Kidney tubule cell (primary cell): Measurements from ENCODE around the gene DHRSX.

ENCODE experiments used
- DNase-seq: peaks from one replicate; pipeline ENCODE4 v3.0.0-alpha.2; 2018; ENCODE audit warnings: low spot score

Gene DHRSX

GRCh38 chrX:2452799-2453198, 48.0 kb downstream of the DHRSX start:
- no peak for DNase-seq

- DNase-seq: no peak
Observed at GRCh38 chrX:2452317-2452784, 48.4 kb downstream of the DHRSX start.

- peak; percentile 37 for DNase-seq
Observed at GRCh38 chrX:2451501-2452316, 49.1 kb downstream of the DHRSX start.

GRCh38 chrX:2450681-2451080, 50.1 kb downstream of the DHRSX start:
- DNase-seq: no peak

GRCh38 chrX:2449135-2449886, 51.5 kb downstream of the DHRSX start:
- DNase-seq: peak; percentile 28

- DNase-seq: no peak
Observed at GRCh38 chrX:2447484-2447883, 53.3 kb downstream of the DHRSX start.

- DNase-seq: no peak
Observed at GRCh38 chrX:2446815-2447214, 54.0 kb downstream of the DHRSX start.

GRCh38 chrX:2445662-2446623, 54.8 kb downstream of the DHRSX start:
- DNase-seq: no peak

- no peak for DNase-seq
Observed at GRCh38 chrX:2442694-2443093, 58.1 kb downstream of the DHRSX start.

GRCh38 chrX:2441466-2441865, 59.3 kb downstream of the DHRSX start:
- no peak for DNase-seq

GRCh38 chrX:2439613-2440012, 61.2 kb downstream of the DHRSX start:
- no peak for DNase-seq

- no peak for DNase-seq
Observed at GRCh38 chrX:2435465-2435864, 65.3 kb downstream of the DHRSX start.

- DNase-seq: no peak
Observed at GRCh38 chrX:2434270-2435163, 66.3 kb downstream of the DHRSX start.

- DNase-seq: no peak
Observed at GRCh38 chrX:2432298-2432863, 68.4 kb downstream of the DHRSX start.

GRCh38 chrX:2430265-2430825, 70.4 kb downstream of the DHRSX start:
- no peak for DNase-seq

GRCh38 chrX:2427737-2428136, 73.0 kb downstream of the DHRSX start:
- DNase-seq: no peak

GRCh38 chrX:2427147-2427546, 73.6 kb downstream of the DHRSX start:
- DNase-seq: no peak

GRCh38 chrX:2426289-2426882, 74.4 kb downstream of the DHRSX start:
- DNase-seq: no peak

- peak; percentile 76 for DNase-seq
Observed at GRCh38 chrX:2425286-2426071, 75.3 kb downstream of the DHRSX start.
